Measurements from ENCODE around the gene UBA7.
A peak's percentile ranks its signal among the peaks of the same experiment; 100 is the strongest.
"Not testable (repeated sequence)": the region's sequence is repeated elsewhere in the genome, so short reads cannot be mapped to it uniquely, and the experiment has no call there.

The UBA7 gene, protein sequence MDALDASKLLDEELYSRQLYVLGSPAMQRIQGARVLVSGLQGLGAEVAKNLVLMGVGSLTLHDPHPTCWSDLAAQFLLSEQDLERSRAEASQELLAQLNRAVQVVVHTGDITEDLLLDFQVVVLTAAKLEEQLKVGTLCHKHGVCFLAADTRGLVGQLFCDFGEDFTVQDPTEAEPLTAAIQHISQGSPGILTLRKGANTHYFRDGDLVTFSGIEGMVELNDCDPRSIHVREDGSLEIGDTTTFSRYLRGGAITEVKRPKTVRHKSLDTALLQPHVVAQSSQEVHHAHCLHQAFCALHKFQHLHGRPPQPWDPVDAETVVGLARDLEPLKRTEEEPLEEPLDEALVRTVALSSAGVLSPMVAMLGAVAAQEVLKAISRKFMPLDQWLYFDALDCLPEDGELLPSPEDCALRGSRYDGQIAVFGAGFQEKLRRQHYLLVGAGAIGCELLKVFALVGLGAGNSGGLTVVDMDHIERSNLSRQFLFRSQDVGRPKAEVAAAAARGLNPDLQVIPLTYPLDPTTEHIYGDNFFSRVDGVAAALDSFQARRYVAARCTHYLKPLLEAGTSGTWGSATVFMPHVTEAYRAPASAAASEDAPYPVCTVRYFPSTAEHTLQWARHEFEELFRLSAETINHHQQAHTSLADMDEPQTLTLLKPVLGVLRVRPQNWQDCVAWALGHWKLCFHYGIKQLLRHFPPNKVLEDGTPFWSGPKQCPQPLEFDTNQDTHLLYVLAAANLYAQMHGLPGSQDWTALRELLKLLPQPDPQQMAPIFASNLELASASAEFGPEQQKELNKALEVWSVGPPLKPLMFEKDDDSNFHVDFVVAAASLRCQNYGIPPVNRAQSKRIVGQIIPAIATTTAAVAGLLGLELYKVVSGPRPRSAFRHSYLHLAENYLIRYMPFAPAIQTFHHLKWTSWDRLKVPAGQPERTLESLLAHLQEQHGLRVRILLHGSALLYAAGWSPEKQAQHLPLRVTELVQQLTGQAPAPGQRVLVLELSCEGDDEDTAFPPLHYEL

DNA sequence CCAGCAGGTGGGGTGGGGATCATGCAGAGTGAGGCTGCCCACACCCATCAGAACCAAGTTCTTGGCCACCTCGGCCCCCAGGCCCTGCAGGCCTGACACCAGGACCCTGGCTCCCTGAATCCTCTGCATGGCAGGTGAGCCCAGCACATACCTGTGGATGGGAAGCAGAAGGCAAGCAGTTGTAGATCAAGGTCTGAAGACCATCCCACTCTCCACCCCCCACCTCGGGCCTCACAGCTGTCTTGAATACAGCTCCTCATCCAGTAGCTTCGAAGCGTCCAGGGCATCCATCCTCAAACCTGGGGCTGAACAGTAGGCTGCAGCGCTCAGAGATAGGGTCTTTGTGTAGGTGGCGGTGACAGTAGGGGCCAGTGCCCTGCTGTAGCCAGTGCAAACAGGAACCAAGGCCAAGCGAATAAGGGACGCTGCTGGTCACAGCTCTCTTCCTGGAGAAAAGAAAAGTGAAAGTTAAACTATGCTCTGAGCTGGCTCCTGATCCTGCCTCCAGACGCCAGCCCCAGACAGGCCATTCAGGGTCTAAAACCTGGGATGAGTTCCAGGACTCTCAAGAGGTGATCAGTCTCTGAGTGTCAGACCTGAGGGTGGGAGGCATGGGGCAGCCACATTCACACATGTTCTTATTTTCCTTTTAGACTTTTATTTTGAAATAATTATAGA, at the start of gene UBA7:
TSS of gene UBA7 (minus strand) at position 457 of the 678 bp plus-strand sequence. CDS start at position 291, 166 bp downstream.
- DNase-seq, result no peak

DNA sequence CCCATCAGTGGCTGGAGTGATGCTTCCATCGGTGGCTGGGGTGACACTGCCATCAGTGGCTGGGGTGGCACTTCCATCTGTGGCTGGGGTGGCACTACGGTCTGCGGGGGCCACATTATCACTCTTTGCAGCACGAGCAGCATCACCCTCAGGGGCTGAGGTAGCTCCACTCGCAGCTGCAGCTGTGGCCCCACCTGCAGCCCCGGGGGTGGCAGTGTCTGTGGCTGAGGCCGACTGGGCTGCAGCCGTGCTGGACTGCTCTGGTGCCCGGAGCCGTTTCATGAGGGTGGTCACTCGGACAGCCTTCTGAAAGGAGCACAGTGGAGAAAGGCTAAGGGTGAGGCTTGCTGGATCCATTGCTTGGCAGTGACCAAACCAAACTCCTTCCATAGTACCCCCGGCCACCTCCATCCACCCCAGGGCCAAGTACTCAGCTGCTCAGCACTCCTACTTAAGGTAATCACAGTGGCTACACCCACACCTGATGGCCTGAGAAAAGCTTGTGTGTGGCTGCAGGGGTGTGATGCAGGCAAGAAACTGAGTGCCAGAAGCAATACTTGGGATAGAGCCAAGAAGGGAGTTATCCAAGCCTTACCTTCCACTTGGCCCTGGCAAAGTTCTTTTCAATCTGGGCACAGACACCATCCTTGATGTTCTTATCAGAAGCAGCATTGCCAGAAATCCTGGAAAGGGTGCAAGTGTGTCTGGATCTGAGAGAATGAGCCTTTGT, 46.0 kb upstream of the UBA7 start:
- no peak for DNase-seq

DNA sequence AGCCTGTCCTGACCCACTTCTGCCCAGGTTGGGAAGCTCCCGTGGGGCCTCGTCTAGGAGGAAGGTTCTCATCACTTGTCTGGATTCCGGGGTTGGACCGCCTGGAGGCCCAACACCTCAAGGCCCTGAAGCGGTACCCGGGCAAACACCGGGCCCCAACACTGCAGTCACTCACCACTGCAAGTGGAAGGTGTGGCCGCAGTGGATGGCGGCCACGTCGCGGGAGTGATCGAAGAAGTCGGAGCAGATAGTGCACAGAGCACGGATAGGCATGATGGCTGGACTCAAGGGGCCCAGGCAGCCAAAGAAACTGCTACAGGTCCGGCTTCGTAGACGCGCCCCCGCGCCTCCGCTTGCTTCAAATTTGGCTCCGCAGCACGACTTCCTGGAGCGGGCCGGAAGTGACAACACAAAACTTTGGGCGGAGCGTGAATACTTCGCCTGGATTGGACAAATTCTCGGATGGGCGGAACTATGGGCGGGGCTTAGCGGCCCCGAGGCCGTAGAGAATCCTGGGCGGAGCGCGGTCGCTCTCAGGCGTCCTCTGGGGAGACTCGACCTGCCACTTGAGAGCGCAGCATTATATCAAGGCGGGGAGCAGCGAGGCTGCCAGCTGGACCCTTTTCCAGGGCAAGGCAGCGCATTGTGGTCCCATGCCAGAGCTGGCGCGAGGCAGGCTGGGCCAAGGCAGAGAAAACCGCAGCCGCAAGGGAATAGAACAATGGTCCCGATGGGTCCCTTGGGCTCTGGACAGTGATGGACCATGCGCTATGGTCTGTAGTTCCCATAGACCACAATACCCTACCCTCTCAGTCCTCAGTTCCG, 42.6 kb upstream of the UBA7 start, which contains the start of gene TRAIP:
TSS of gene TRAIP (minus strand) at position 384 of the 825 bp plus-strand sequence. CDS start at position 273, 111 bp downstream.
- peak; percentile 95 for DNase-seq

DNA sequence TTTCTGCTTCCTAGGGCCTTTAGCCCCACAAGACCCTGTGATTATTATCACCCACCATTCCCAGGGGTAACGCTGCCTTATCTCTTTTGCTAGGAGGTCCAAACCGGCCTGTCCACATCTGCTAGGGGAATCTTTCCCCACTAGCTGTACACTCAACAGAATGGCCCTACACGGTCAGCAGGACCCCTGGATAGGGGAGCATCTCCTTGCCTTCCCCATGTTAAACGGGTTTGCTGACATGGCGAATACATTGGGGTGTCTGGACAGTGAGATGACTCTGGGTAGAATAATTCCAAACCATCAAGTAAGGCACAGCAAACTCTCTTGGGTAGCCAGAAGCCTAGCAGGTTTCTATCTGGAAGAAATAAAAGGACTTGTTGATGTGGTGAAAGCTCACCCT, 41.9 kb upstream of the UBA7 start:
- no peak for DNase-seq

DNA sequence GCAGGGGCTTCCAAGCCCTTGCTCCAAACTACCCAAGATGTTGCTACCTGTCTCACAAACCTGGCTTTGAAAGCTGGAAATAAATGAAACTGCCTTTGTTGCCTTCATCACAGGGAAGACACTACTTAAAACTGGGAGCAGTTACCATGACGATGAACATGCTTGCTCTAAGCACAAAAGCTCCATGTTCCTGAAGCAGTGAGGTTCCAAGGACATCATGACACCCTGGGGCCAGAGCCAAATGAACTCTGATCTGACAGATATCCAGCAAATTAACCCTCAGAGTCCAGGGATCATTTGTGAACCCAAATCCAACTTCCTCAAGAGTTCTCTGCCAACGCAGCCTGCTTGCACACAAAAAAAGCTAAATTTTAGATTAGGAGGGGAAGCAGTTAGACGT, 31.9 kb upstream of the UBA7 start:
- no peak for DNase-seq

DNA sequence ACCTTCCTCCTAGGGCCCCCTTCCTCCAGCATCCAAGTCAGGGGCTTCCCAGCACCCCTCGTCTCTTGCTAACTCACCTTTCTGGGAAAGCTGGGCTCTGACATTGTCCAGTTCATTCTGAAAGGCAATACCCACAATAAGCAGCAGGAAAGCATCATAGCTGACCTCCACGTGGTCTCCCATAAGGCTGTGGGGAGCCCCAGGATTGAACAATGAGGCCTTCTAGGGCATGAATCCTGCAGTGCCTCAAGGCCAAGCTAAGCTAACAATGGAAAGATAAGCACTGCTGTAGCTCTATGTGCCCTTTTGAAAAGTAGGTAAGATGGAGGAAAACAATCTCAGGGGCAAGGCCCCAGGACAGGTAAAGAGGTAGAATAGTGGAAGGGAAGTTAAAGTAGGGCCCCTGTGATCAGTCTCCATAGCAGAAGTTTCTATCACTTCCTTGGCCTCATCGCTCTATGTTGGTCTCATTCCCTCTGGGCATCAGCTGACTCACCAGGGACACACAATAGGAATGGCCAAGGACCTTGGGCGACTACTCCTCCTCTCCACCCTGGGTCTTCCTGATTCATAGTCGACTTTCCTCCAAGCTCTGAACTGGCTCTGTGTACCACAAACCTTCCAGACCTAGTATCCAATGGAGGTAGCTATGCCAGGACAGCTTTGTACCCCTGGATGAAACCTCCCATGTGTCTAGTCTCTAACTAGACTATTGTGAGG, 30.9 kb upstream of the UBA7 start:
- no peak for DNase-seq

DNA sequence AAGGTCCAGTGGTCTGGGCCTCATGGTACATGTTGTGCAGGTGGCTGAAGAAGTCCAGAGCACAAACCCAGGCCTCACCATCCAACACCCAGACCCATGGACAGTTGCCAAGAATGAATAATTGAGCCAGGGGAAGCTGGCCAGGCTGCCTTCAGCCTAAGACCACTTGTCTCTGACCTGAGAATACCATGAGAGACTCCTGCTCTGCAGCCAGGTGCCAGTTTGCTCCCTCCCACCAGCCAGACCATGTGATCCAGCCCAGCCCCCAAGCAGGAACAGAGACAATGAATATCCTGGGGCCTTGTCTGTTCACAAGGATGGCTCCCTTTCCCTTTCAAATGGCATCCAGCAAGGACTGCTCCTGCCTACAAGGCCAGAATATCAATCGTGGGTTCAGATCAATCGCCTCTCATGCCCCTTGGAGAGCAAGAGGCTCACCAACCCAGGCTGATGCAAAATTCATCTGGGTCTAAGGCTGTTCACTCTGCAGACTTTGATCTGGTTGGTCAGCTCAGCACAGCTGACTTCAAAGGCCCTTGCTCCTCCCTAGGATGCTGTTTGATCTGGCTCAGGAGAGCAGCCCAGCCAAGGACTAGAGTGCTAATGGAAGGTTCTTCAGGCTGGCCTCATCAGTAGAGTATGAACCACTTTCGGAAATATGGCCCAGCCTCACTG, 29.2 kb upstream of the UBA7 start:
- no peak for DNase-seq

DNA sequence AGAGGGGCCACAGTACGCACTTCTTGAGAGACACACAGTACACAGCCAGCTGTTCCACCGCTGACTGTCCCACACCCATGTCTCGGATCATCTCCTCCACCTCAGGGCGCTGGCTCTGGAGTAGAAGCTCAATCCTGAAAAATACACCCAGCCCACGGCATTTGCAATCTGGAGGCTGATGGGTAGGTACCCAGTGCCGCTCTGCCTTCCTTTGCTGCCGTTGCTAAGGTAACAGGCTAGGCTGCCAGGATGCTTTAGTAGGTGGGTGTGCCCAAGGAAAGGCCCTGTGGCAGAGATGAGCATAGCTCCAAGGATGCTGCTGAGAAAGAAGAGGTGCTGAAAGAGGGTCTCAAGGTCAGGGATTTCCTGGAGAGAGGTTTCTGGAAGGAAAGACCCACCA, 28.1 kb upstream of the UBA7 start:
- DNase-seq, result no peak

DNA sequence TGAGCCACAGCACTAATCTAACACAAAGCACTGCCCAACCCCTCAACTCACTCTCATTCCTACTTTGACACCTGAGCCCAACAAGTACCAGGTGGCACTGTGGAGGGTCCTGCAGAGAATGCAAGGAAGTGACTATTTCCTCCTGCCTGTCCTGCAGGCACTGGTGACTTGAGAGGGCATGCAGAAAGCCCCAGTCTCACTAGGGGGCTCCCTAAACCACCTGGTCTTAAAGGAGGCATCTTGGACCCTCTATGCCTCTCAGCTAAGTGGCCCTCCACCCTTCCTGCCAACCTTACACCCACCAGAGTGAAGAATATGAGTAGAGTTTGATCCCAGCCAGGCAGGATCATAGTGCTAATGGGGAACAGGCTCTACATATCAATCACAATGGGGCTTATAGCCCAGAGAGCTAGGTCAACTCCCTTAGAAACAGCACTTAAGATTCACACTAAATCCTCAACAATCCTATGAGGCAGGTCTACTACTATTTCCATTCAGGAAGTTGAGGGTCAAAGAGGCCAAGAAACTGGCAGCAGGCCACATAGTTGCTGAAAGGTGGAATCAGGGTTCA, 27.5 kb upstream of the UBA7 start:
- DNase-seq, result no peak

DNA sequence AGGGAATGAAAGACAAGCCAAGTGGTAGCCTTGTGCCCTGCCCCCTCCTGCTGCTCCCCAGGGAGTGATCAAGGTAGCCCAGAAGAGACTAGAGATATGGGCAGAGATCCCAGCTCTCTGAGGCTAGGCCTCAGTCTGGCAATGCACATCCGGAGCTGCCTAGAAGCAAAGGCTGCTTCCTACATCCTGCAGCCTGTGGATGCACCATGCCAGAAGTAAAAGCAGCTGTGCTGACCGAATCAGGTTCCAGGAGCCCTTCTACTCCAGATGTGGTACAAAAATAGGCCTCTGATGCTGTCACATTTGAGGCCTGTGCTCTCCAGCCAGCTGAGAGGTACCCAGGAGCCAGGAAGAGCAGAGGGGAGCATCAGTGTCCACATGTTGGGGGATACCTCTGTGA, 26.6 kb upstream of the UBA7 start:
- DNase-seq, result no peak

DNA sequence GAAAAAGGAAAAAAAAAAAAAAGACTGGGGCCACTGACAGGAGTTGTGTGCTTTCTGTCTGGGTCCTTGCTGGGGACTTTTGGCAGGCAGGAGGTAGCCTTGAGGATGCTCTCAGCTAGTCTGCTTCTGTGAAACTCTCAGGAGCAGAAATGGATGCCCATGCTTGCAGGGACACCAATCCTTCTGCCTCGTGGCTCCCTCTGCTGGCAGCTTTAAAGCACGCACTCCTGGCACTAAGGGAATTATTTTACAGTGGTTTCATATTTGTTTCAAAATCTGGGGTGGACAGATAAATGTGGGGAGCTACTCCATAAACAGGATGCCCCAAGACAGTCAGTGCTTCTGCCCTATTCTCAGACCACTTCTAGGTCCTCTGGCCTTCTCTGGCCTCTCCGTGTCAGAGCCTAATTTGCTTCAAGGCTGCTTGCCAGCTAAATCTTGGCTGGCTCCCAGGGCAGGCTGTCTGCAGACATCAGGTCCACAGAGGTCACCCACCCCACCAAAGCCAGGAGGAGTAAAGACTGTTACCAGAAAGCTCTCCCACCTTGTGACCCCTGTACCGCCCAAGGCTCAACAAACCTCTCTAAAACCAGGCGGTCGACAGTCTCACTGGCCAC, 25.5 kb upstream of the UBA7 start:
- peak; percentile 82 for DNase-seq

DNA sequence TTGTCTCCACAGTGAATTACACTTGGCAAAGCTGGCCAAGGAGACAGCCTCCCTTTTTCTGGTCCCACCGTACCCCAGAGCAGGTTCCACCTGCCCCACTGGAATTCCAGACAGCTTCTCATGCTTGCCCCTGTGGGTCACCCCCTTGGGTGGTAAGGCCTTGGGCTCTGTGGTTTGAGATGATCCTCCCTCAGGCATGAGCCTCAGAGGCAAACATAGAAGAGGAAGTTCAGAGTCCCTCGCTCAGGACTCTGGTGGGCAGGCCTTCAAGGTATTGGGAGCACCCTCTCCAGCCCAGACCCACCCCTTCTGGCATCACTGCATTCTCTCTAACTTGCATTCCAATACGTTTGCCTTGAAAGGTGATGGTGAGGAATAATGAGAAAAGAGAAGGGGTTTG, 17.6 kb upstream of the UBA7 start:
- DNase-seq, result no peak

DNA sequence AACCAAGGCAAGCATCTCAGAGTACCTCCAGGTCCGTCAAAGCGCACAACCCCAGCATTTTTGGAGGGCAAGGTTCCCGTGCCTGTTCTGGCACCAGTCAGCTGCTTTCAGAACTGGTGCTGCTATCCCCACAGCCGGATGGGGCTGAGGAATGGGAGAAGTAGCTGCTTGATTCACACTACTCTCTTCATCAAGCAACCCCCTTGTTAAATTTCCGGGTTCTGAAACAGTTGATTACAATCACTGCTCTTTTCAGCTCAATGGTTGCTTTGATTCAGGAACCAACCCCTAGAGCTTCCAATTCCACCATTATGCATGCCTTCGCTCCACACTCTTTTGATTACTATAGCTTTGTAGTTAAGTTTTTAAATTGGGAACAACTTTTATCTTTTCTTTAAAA, 12.3 kb upstream of the UBA7 start:
- DNase-seq, result no peak

DNA sequence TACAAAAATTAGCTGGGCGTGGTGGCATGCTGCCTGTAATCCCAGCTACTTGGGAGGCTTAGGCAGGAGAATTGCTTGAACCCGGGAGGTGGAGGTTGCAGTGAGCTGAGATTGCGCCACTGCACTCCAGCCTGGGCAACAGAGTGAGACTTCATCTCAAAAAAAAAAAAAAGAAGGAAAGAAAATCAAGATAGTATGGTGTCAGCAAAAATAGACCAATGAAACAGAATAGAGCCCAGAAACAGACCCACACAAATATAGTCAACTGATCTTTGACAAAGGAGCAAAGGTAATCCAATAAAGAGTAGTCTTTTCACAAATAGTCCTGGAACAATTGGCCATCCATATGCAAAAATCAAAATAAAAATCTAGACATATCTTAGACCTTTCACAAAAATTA, 9.4 kb upstream of the UBA7 start:
- not testable (repeated sequence) for DNase-seq

DNA sequence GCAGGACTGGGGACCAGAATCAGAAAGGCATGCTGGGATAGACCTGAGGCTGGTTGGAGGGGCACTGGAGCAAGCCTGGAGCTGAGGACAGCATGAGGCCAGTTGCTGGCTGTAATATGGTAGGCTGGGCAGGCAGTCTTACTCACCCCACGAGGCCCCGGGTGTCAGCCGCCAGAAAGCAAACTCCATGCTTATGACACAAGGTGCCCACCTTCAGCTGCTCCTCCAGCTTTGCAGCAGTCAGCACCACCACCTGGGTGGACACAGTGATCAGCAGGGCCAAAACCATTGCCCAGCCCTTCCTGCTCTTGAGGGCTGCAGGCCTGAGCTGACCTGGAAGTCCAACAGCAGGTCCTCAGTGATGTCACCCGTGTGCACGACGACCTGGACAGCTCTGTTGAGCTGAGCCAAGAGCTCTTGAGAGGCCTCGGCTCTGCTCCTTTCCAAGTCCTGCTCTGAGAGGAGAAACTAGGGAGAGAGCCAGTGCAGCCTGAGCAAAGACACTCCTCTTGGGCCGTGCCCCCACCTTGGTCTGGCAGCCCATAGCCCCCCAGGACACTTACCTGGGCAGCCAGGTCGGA, 747 bp downstream of the UBA7 start:
- DNase-seq, result no peak

DNA sequence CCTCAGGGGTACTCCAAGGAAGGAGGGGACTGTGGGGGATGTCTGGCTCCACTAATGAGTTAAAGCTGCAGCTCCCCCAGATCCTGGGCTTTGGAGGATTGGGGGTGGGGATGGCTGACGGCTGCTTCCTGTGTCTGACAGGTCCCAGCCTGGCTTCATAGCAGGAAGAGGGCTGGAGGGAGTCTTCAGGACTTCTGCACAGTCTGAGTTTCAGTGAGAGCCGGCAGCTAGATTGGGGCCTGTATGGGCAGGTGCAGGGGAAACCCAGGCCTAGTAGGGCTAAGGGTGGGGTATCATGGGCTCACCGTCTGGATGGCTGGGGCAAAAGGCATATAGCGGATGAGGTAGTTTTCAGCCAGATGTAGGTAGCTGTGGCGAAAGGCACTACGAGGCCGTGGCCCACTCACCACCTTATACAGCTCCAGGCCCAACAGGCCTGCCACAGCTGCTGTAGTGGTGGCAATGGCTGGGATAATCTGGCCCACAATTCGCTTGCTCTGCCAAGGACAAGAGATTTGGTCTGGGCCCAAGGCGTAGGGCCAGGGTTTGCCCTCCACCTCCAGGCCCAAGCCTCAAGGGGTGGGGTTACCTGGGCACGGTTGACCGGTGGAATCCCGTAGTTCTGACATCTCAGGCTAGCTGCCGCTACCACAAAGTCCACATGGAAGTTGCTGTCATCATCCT, 6.2 kb downstream of the UBA7 start:
- DNase-seq, result no peak

DNA sequence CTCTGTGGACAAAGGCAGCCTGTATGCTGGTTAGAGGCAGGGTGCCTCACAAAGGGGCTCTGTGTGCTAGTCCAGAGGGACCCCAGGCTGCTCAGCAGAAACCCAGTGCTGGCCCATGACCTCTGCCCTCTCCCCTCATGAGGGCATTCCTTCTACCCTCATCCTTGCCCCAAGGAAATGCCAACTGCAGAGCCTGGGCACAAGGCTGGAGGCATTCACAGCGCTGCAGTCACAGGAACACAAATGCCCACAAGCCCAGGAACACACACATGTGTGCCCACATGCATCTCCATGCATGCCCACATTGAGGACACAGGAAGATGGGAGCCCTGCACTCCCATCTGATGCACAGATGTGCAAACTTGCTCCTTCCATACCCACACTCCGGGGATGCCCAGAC, 6.9 kb downstream of the UBA7 start:
- no peak for DNase-seq
